Rectal smooth muscle tissue (tissue), 1 donor: ENCODE measurements around the gene ACVR1.

ENCODE experiments used
- H3K27ac ChIP-seq: one replicate; pipeline ENCODE4 v1.7.0; 2013; ENCODE audit warnings: low read depth, low read length, inconsistent platforms
- H3K27me3 ChIP-seq: one replicate; pipeline ENCODE4 v1.7.0; 2013; ENCODE audit warnings: low read length; ENCODE audit not compliant: control insufficient read depth, insufficient read depth
- H3K36me3 ChIP-seq: one replicate; pipeline ENCODE4 v1.7.0; 2013; ENCODE audit warnings: low read length; ENCODE audit not compliant: control insufficient read depth, insufficient read depth
- H3K4me1 ChIP-seq: one replicate; pipeline ENCODE4 v1.7.0; 2013; ENCODE audit warnings: low read length; ENCODE audit not compliant: control insufficient read depth, insufficient read depth
- H3K4me3 ChIP-seq: one replicate; pipeline ENCODE4 v1.7.0; 2013; ENCODE audit warnings: low read length
- H3K9ac ChIP-seq: one replicate; pipeline ENCODE4 v1.7.0; 2013; ENCODE audit warnings: low read length

ACVR1 gene

GRCh38 chr2:157876066-157876785, at the start of gene ACVR1:
ACVR1 (minus strand) TSS chr2:157876330; CDS start chr2:157799493, 76,837 bp downstream.
- peak within 1 kb of the TSS; percentile 88 for H3K27ac ChIP-seq
- peak within 1 kb of the TSS; percentile 38 for H3K9ac ChIP-seq
- no peaks in the 10 kb centered on the region for H3K27me3 ChIP-seq
- peak within 1 kb of the TSS; percentile 84 for H3K4me3 ChIP-seq
- H3K36me3 ChIP-seq: no peaks in the 10 kb centered on the region
- peaks cover 8% of the 10 kb centered on the region for H3K4me1 ChIP-seq

DNA sequence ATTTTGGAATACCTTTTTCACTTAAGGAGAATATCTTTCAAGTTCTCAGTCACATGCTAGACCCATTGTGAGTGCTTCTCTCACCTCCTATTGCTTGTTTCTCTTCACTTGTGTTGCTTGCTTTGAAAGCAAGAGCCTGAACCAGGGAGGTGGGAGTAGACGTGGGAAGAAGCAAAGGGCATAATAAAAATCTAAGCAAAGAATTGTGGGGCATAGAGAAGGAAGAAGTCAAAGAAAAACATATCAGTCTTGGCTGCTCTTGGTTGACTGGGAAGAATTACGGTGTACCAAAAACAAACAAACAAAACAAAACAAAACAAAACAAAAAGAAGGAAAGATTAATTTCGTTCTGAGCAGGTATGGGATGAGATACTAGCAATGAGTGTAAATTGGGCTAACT, 48.9 kb upstream of the ACVR1 start:
- Histone ChIP-seq H3K27me3 (no peaks in the 10 kb centered on the region), H3K27ac (no peak overlapping the region), H3K4me1 (no peaks in the 10 kb centered on the region), H3K9ac (no peak overlapping the region), H3K36me3 (no peaks in the 10 kb centered on the region), H3K4me3 (no peak overlapping the region)

DNA sequence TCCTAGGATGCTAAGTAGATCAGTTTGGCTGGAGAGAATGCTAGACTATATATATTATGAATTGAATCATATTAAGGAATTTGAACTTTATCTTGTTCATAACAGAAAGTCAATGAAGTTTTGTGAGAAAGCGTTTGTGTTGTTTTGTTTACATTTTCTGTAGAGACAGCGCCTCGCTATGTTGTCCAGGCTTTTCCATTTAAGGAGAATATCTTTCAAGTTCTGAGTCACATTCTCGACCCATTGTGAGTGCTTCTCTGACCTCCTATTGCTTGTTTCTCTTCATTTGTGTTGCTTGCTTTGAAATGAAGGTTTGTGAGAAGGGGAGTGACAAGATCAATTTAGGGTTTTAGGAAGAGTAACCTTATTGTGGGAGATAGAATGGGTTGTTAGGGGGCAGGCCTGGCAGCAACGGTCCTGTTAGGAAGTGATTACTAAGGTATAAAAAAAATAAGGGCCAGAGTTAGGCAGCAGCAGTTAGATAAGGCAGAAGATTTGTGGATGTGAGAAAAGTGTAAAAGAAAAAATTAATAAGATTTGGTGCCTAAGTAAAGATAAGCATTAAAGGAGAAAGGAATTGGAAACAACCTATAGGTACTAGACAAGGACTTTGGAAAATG, 47.6 kb upstream of the ACVR1 start:
- H3K27me3 ChIP-seq: no peaks in the 10 kb centered on the region
- no peaks in the 10 kb centered on the region for H3K36me3 ChIP-seq
- no peak overlapping the region for H3K9ac ChIP-seq
- no peak overlapping the region for H3K4me3 ChIP-seq
- H3K4me1 ChIP-seq: no peaks in the 10 kb centered on the region
- no peak overlapping the region for H3K27ac ChIP-seq

DNA sequence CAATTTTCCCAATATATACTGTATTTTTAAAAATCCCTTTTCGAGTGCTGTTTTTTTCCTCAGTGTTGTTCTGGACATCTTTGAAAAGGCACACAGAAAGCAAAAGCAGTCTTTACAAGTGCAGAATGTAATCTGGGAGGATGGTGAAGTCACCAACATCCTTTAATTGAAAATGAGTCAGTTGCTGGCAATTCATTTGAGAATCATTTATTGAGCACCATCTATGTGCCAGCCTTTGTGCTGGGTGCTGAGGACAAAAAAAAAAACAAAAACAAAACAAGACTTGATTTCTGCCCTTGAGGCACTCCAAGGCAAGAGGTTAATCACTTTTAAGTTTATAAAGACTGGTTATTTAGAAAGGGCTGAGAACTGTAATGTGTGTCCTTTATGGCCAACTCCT, 46.7 kb upstream of the ACVR1 start:
- H3K36me3 ChIP-seq: no peaks in the 10 kb centered on the region
- no peak overlapping the region for H3K9ac ChIP-seq
- no peaks in the 10 kb centered on the region for H3K4me1 ChIP-seq
- no peak overlapping the region for H3K4me3 ChIP-seq
- no peaks in the 10 kb centered on the region for H3K27me3 ChIP-seq
- H3K27ac ChIP-seq: no peak overlapping the region

GRCh38 chr2:157922336-157922735, 46.2 kb upstream of the ACVR1 start:
- Histone ChIP-seq H3K4me1 (no peaks in the 10 kb centered on the region), H3K4me3 (no peak overlapping the region), H3K36me3 (no peaks in the 10 kb centered on the region), H3K27ac (no peak overlapping the region), H3K9ac (no peak overlapping the region), H3K27me3 (no peaks in the 10 kb centered on the region)

DNA sequence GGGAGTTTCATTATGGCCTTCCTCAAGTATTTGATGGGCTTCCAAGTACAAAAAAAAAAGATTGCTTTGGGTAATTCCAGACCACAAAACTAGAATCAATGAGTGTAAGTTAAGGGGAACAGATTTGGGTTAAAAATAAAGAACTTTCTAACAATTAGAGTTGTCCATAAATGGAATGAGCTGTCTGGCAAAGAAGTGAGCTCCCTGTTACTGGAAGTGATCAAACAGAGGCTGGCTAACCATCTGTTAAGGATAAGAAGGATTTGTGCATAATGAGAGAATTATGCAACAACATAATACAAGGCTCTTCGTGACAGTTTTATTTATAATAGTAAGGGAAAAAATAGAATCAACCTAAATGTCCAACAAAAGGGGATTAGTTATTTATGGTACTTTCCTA, 44.6 kb upstream of the ACVR1 start:
- no peaks in the 10 kb centered on the region for H3K4me1 ChIP-seq
- H3K36me3 ChIP-seq: no peaks in the 10 kb centered on the region
- H3K27ac ChIP-seq: no peak overlapping the region
- H3K9ac ChIP-seq: no peak overlapping the region
- no peak overlapping the region for H3K4me3 ChIP-seq
- no peaks in the 10 kb centered on the region for H3K27me3 ChIP-seq

DNA sequence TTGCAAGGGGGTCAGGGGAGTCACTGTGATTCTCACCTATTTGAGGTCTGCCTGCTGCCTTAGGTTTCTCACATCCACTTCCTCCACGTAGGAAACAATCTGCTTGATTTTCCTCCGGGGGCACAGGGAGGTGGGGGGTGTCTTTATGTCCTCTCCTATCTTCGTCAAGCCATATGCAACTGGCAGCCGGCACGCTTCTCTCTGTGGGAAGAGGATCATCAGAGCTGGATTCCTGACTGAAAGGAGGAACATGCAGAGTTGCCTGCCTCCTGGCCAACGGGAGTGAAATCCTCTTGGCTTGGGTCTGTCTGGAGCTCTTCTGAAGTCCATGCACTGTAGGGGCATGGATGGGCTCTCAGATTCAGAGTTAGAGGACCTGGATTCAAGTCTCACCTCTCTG, 43.1 kb upstream of the ACVR1 start:
- H3K9ac ChIP-seq: no peak overlapping the region
- no peaks in the 10 kb centered on the region for H3K27me3 ChIP-seq
- no peak overlapping the region for H3K27ac ChIP-seq
- no peak overlapping the region for H3K4me3 ChIP-seq
- H3K36me3 ChIP-seq: no peaks in the 10 kb centered on the region
- no peaks in the 10 kb centered on the region for H3K4me1 ChIP-seq

- Histone ChIP-seq H3K36me3 (no peaks in the 10 kb centered on the region), H3K9ac (no peak overlapping the region), H3K4me3 (no peak overlapping the region), H3K4me1 (no peaks in the 10 kb centered on the region), H3K27me3 (no peaks in the 10 kb centered on the region), H3K27ac (no peak overlapping the region)
Measured at GRCh38 chr2:157918319-157918718, 42.2 kb upstream of the ACVR1 start.

DNA sequence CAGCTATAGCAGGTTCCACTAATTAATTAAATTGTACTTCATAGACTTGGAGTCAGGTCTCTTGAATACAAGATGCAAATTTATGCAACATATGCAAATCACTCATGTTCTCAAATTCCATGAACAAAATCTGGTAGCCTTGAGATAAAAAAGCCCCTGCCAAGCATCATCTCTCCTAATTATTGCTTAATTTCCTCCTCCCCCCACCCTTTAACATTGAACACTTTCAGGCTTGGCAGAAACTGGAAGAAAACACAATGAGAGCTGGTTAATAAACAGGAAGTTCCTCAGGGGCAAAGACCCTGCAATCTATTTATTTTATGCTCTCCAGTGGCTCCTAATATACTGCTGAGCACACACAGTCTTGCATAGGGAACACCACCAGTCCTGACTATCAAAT, 35.6 kb upstream of the ACVR1 start:
- H3K4me3 ChIP-seq: no peak overlapping the region
- H3K4me1 ChIP-seq: no peaks in the 10 kb centered on the region
- H3K36me3 ChIP-seq: no peaks in the 10 kb centered on the region
- no peak overlapping the region for H3K9ac ChIP-seq
- no peak overlapping the region for H3K27ac ChIP-seq
- H3K27me3 ChIP-seq: no peaks in the 10 kb centered on the region

DNA sequence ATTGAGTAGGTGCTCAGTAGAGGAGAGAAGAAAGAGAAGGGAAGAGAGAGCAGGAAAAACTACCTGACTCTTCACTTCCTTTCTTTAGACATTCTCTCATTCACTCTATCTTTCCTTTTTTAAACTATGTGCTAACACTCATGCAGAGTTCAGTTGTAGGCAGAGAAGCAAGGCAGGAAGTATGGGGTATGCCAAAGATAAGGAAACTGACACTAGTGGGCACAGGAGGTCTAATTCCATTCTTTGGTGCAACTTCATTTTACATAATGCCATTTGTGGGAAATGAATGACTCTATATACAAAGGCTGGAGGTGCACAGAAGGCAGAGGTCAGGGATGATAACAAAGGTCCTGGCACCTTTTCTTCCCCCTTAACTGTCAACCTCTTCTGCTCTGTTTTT, 35.1 kb upstream of the ACVR1 start:
- no peak overlapping the region for H3K9ac ChIP-seq
- H3K36me3 ChIP-seq: no peaks in the 10 kb centered on the region
- no peaks in the 10 kb centered on the region for H3K4me1 ChIP-seq
- H3K27me3 ChIP-seq: no peaks in the 10 kb centered on the region
- H3K4me3 ChIP-seq: no peak overlapping the region
- H3K27ac ChIP-seq: no peak overlapping the region

DNA sequence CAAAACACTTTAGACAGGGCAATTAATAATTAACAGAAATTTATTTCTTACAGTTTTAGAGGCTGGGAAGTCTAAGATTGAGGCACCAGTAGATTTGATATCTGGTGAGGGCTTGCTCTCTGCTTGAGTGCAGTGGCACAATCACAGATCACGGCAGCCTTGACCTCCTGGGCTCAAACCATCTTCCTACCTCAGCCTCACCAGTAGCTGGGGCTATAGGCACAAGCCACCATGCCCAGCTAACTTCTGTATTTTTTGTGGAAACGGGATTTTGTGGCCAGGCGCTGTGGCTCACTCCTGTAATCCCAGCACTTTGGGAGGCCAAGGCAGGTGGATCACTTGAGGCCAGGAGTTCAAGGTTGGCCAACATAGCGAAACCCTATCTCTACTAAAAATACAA, 29.0 kb upstream of the ACVR1 start:
- H3K27me3 ChIP-seq: no peaks in the 10 kb centered on the region
- H3K27ac ChIP-seq: no peak overlapping the region
- H3K9ac ChIP-seq: no peak overlapping the region
- no peak overlapping the region for H3K4me3 ChIP-seq
- H3K4me1 ChIP-seq: no peaks in the 10 kb centered on the region
- no peaks in the 10 kb centered on the region for H3K36me3 ChIP-seq

GRCh38 chr2:157903626-157904025, 27.5 kb upstream of the ACVR1 start:
- Histone ChIP-seq H3K9ac (no peak overlapping the region), H3K27me3 (no peaks in the 10 kb centered on the region), H3K36me3 (no peaks in the 10 kb centered on the region), H3K27ac (no peak overlapping the region), H3K4me3 (no peak overlapping the region), H3K4me1 (no peaks in the 10 kb centered on the region)

DNA sequence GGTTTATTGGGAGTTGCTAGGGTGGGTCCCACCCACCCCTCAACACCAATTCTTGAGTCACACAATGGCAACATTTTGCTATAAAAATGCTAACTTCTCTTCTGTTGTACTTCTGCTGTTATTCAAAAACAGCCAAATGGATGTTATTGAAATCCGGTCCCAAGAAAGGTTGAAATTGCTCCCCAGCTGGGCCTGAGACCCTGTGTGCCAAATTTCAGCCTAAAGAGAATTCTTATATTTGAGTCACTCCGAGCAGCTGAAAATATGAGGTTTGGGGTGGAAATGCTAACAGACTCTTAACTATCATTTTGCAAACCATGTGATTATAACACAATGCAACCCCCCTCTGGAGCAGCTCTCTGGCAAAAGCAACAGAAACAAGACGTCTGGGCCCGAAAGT, 27.0 kb upstream of the ACVR1 start:
- Histone ChIP-seq H3K27ac (no peak overlapping the region), H3K27me3 (no peaks in the 10 kb centered on the region), H3K4me3 (no peak overlapping the region), H3K4me1 (no peaks in the 10 kb centered on the region), H3K9ac (no peak overlapping the region), H3K36me3 (no peaks in the 10 kb centered on the region)
